Measurements from ENCODE around the gene PICALM.

Gene PICALM

GRCh38 chr11:86073948-86074347 lies 5.1 kb upstream of the PICALM start:
- no peak for DNase-seq

DNA sequence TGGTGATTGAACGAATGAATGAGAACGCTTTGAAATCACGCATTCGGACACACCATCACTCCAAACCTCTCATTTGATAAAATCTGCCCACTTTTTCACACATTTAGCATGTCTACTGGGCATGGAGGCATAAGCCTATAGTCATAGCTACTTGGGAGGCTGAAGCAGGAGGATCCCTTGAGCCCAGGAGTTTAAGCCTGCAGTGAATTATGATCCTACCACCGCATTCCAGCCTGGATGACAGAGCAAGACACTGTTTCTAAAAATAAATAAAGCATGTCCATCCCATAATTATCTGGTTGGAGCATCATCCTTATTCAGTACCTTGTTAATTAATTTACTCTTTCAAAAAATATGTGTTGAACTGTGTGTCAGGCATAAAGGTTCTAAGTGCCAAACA lies 3.3 kb upstream of the PICALM start:
- no peak for DNase-seq

DNA sequence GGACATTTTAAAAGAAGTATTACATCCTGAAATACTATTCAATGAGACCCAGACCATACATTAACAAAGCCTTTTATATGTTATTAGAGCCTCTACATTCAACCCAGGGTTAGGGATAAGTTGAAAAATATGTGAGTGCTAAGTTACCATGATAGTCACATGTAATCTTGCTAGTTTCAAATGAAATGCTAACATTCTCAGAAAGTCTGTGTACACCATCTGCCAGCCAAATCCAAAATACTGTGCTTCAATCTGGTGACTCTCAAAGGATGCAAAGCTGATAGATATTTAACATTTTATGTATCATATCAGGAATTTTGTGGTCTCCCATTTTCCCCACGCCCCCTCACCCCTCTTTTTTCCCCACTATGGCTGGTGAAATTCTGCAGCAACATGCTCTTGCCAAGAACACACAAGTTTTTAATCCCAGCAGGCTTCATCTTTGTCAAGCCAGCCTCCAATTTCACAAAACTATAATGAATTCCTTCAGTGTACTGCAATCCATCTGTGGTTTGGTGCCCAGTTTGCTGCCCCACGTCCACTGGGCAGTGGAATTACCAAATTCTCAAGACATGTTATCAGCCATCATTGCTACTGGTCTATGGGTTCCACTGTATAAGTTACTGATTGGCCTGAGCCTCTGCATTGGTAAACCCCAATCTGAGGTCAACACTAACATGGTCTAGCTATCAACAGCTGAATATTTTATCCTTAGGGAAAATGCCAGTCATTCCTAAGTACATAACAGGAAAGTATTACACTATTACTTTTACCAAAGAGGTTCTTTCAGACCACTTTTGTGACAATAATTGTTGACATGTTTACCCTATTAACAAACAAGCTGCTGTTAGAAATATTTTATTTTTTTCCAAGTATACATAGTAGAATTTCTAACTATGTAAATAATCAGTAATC lies 1.5 kb upstream of the PICALM start:
- no peak for DNase-seq

- DNase-seq, result peak; percentile 26 to 36
Measured at GRCh38 chr11:86069408-86070101, 671 bp upstream of the PICALM start.

- peak; percentile 4 to 24 for DNase-seq
Measured at GRCh38 chr11:86068138-86068871, 579 bp downstream of the PICALM start.

GRCh38 chr11:86067851-86068137 lies 1.1 kb downstream of the PICALM start:
- DNase-seq, result no peak

DNA sequence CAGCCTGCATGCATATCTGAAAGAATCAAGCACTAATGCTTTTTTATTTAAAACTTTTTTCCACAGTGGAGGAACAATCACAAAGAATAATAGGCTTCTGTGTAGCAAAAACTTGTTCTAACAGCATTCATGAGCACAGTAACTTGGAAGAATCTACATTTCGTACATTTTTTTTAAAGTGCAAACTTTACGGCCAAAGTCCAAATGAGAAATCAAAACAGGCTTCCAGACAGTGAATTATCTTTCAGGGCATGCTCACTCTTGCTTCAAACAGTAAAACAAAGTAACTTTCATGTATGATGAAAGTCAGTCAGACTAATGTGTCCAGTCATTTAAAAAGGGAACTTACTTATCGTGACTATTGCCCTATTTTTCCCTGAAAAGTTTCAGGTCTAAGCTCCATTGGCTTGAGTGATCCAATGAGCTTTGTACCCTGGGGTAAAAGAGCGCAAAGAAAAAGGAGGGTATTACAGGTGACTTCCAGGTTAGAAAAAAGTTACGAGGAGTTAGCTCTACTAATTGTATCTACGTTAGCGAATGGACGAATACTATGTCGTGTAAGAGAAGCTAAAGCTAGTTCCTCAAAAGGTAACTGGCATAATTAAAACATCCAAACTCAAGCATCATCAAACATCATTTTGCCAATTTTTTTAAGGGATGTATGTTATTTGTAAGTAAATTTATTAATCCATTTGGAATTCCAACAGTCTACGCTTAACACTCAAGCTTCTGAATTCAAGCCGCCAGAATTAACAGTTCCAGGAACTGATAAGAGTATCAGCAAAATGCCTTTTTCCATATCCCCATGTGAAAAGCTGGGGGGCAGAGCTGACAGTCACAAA lies 1.7 kb downstream of the PICALM start:
- DNase-seq, result no peak

- no peak for DNase-seq
Measured at GRCh38 chr11:86066657-86067008, 2.3 kb downstream of the PICALM start.

- no peak for DNase-seq
Measured at GRCh38 chr11:86066033-86066432, 2.9 kb downstream of the PICALM start.

GRCh38 chr11:86064220-86064803 lies 4.6 kb downstream of the PICALM start:
- DNase-seq, result no peak

- no peak for DNase-seq
Measured at GRCh38 chr11:86063536-86063935, 5.3 kb downstream of the PICALM start.

- no peak for DNase-seq
Measured at GRCh38 chr11:86062719-86063118, 6.2 kb downstream of the PICALM start.

DNA sequence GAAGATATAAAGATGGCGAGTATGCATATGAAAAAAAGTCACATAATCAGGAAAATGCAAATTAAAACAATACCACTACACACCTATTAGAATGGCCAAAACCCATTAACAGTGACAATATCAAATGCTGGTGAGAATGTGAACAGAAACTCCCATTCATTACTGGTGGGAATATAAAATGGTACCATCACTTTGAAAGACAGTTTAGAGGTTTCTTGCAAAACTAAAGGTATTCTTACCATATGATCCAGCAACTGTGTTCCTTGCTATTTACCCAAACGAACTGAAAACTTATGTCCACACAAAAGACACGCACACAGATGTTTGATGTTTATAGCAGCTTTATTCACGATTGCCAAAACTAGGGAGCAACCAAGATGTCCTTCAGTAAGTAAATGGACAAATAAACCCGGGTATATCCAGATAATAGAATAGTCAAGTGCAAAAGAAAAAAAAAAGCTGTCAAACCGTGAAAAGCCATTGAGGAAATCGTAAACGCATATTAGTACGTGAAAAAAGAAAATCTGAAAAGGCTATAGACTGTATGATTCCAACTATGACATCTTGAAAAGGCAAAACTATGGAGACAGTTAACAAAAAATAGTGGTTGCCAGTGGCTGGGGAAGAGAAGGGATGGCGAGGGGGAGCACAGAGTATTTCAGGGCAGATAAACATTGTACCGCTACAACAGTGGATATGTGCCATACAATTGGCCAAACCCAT lies 7.2 kb downstream of the PICALM start:
- no peak for DNase-seq

DNA sequence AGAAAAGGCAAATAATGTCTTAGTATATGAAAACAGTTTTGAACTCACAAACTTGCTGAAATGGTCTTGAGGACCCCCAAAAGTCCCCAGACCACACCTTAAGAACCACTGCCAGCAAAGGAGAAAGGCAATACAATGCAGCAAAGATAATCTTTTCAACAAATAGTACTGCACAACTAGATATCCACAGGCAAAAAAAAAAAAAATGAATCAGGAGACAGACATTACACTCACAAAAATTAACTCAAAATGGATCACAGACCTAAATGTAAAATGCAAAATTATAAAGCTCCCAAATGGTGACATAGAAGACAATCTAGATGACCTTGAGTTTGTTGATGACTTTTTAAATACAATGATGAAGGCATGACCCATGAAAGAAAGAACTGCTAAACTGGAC lies 8.3 kb downstream of the PICALM start:
- no peak for DNase-seq

- DNase-seq, result no peak
Measured at GRCh38 chr11:86058360-86058759, 10.5 kb downstream of the PICALM start.

- no peak for DNase-seq
Measured at GRCh38 chr11:86056351-86056854, 12.5 kb downstream of the PICALM start.

DNA sequence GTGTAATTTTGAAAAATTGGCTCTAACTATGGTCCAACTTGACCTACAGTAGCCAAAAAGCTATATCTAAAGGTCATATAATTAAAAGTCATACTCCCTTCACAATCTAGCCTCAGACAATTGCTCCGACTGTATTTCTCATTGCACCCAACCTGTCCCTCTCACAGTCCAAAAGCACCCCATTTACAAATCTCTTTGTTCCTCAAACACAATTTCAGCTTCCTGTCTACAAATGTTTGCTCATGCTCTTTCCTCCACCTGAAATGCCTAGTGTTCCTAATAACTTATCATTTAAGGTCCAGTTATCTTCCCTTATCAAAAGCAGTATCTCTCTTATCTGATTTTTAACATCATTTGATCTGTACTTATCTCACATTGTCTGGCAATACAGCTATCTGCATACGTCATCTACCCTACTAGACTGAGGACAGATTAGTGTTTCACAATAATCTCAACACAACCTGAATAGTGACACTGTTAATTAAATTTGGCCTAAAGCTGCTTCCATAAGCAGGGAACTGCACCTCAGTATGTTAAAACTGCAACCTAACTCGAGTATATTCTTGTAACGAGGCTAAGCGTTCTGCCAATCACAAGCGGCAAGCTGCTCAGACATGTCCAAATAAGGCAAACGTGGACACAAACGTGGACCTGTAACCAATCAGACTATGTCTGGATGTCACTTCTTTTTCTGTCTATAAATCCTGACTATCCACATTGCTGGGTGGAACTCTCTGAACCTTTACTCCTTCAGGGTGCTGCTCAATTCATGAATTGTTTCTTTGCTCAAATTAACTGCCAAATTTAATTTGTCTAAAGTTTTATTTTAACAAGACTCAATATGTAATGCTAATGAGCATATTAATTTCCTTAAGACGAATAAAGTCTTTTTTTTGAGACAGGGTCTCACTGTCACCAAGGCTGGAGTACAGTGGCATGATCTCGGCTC lies 15.9 kb downstream of the PICALM start:
- no peak for DNase-seq

DNA sequence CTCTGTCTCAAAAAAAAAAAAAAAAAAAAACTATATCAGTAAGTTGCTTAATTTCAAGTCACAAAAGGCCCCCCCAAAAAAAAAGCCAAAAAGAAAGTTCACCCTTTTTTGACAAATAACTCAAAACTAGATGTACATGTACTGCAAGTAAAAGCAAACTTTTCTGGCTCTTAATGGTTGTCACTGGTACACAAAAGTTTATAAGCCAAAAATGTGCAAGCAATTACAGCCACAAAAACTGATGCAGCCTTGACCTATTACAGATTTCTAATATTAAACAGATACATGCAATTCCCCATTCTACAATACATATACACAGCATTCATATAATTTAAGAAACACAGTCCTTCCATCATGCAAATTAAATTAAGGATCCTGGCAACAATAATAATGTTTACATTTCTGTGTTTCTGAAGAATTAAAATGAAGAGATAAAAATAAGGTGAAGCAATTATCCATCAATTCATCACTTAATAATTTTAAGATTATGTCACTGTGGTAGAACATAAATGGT lies 18.6 kb downstream of the PICALM start:
- no peak for DNase-seq

- DNase-seq, result no peak
Measured at GRCh38 chr11:86047275-86047991, 21.5 kb downstream of the PICALM start.
